PC-3 (cell line): ENCODE measurements around the gene CSMD2. TPM values are rescaled to one million over a fixed set of nuclear protein-coding genes. Genes with fewer than 3 reads are reported as not detected.

Experiments used
- ATAC-seq: fragments of 200-7000 bp; cut with Tn5 transposase; 2 replicates; pipeline ENCODE4 v1.9.1; 2020; ENCODE audit warnings: mild to moderate bottlenecking, moderate library complexity
- BruUV-seq: library from RNA; stranded (reverse); fragments of 400-500 nt; replicated peaks from 2 replicates; lab custom pipeline; 2021; lab: Mats Ljungman, UMichigan
- CTCF ChIA-PET: fragments of 300-600 bp; sonication (Branson Sonifier 250); formaldehyde crosslinking; loops from one replicate; lab custom pipeline; 2022; ENCODE audit warnings: antibody characterized with exemption; lab: Charles Lee
- POLR2A ChIA-PET: fragments of 300-600 bp; sonication (Branson Sonifier 250); formaldehyde crosslinking; loops from one replicate; lab custom pipeline; 2022; ENCODE audit warnings: antibody characterized with exemption; ENCODE audit not compliant: unreplicated experiment; lab: Charles Lee
- DNase-seq: peaks from one replicate; pipeline ENCODE4 v3.0.0-alpha.2; 2015
- H2AFZ ChIP-seq: fragments of 300-600 bp; sonication (generic); 2 replicates; pipeline ENCODE4 v1.6.0; 2016; ENCODE audit warnings: antibody characterized with exemption, low read length
- H3F3A ChIP-seq: fragments of 300-600 bp; sonication (generic); one replicate; pipeline ENCODE4 v1.6.0; 2017; ENCODE audit warnings: antibody characterized with exemption, low read length, control low read depth, mild to moderate bottlenecking; ENCODE audit not compliant: unreplicated experiment
- H3K27ac ChIP-seq: fragments of 300-600 bp; sonication (generic); 2 replicates; pipeline ENCODE4 v1.5.1; 2016; ENCODE audit warnings: mild to moderate bottlenecking, low read length
- H3K27me3 ChIP-seq: fragments of 300-600 bp; sonication (generic); 2 replicates; pipeline ENCODE4 v1.6.1; 2016; ENCODE audit warnings: low read length, mixed read lengths
- H3K36me3 ChIP-seq: fragments of 300-600 bp; sonication (generic); 2 replicates; pipeline ENCODE4 v1.6.1; 2016; ENCODE audit warnings: low read depth, mixed run types, low read length, mixed read lengths
- H3K4me1 ChIP-seq: fragments of 300-600 bp; sonication (generic); 2 replicates; pipeline ENCODE4 v1.5.1; 2016; ENCODE audit warnings: low read length; ENCODE audit not compliant: insufficient read depth
- H3K4me2 ChIP-seq: fragments of 300-600 bp; sonication (generic); 2 replicates; pipeline ENCODE4 v1.6.0; 2016; ENCODE audit warnings: low read length
- H3K4me3 ChIP-seq: fragments of 300-600 bp; sonication (generic); 2 replicates; pipeline ENCODE4 v1.5.1; 2016; ENCODE audit warnings: mild to moderate bottlenecking, low read length, mixed read lengths
- H3K79me2 ChIP-seq: fragments of 300-600 bp; sonication (generic); 2 replicates; pipeline ENCODE4 v1.6.1; 2017; ENCODE audit warnings: low read length, mixed read lengths
- H3K9ac ChIP-seq: fragments of 300-600 bp; sonication (generic); 2 replicates; pipeline ENCODE4 v1.6.0; 2016; ENCODE audit warnings: mild to moderate bottlenecking, low read length
- H3K9me2 ChIP-seq: fragments of 300-600 bp; sonication (generic); replicated peaks from 2 replicates; pipeline ENCODE4 v1.6.1; 2016; ENCODE audit warnings: mixed run types, low read length, mixed read lengths
- H3K9me3 ChIP-seq: fragments of 300-600 bp; sonication (generic); 2 replicates; pipeline ENCODE4 v1.6.1; 2016; ENCODE audit warnings: low read length, mixed read lengths
- H4K20me1 ChIP-seq: fragments of 300-600 bp; sonication (generic); 2 replicates; pipeline ENCODE4 v1.6.1; 2016; ENCODE audit warnings: low read length, mixed read lengths
- EZH2 ChIP-seq: fragments of 300-600 bp; sonication (generic); IDR thresholded peaks from one replicate; pipeline ENCODE4 v1.6.1; 2017; ENCODE audit warnings: antibody characterized with exemption, mild to moderate bottlenecking, low read length; ENCODE audit not compliant: unreplicated experiment
- EZH2phosphoT487 ChIP-seq: fragments of 300-600 bp; sonication (generic); IDR thresholded peaks from 2 replicates; pipeline ENCODE4 v1.6.1; 2018; ENCODE audit warnings: mild to moderate bottlenecking, antibody characterized with exemption, low read length, borderline replicate concordance
- intact Hi-C: fragments of 100-400 bp; cut with micrococcal nuclease; formaldehyde crosslinking; loops from 2 replicates; pipeline ENCODE4 v1.9.0; 2023
- total RNA-seq: library from RNA; depleted of rRNA; stranded (reverse); fragments of >200 nt; gene quantifications from 2 replicates; pipeline ENCODE4 v1.2.3, GENCODE V29; 2014
- TF ChIP-seq, protein P1 (sequence below): fragments of 300-600 bp; sonication (generic); conservative IDR thresholded peaks from 2 replicates; pipeline ENCODE4 v1.5.1; 2017; ENCODE audit warnings: antibody characterized with exemption, low read depth, mild to moderate bottlenecking, low read length

The CSMD2 gene
- total RNA-seq, 1 experiment from 2014 or later, result not detected

- no peaks in the 10 kb centered on the region for H3K79me2 ChIP-seq
- ChIA-PET CTCF (no interaction called here), POLR2A (no interaction called here)
- intact Hi-C loops, result no loop called here
- H3K9ac ChIP-seq, result no peak overlapping the region
- no peaks in the 10 kb centered on the region for H3F3A ChIP-seq
- DNase-seq, result no peak
- no peak for TF ChIP-seq EZH2phosphoT487
- TF ChIP-seq EZH2, result no peak
- TF ChIP-seq, protein P1, sequence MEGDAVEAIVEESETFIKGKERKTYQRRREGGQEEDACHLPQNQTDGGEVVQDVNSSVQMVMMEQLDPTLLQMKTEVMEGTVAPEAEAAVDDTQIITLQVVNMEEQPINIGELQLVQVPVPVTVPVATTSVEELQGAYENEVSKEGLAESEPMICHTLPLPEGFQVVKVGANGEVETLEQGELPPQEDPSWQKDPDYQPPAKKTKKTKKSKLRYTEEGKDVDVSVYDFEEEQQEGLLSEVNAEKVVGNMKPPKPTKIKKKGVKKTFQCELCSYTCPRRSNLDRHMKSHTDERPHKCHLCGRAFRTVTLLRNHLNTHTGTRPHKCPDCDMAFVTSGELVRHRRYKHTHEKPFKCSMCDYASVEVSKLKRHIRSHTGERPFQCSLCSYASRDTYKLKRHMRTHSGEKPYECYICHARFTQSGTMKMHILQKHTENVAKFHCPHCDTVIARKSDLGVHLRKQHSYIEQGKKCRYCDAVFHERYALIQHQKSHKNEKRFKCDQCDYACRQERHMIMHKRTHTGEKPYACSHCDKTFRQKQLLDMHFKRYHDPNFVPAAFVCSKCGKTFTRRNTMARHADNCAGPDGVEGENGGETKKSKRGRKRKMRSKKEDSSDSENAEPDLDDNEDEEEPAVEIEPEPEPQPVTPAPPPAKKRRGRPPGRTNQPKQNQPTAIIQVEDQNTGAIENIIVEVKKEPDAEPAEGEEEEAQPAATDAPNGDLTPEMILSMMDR, result no peak
- no peaks in the 10 kb centered on the region for H3K27me3 ChIP-seq
- no peaks in the 10 kb centered on the region for H3K9me2 ChIP-seq
- no peak overlapping the region for H3K4me2 ChIP-seq
- no peak overlapping the region for H3K4me3 ChIP-seq
- H3K4me1 ChIP-seq, result no peaks in the 10 kb centered on the region
- no peak for ATAC-seq
- no peaks in the 10 kb centered on the region for H4K20me1 ChIP-seq
- H3K27ac ChIP-seq, result no peak overlapping the region
- no TSS peak for BruUV-seq
- no peaks in the 10 kb centered on the region for H3K36me3 ChIP-seq
- H3K9me3 ChIP-seq, result no peaks in the 10 kb centered on the region
- no peak overlapping the region for H2AFZ ChIP-seq
These were observed 320.9 kb downstream of the CSMD2 start for GRCh38 chr1:33844166-33844565.

- Histone ChIP-seq H3K4me3 (no peak overlapping the region), H4K20me1 (no peaks in the 10 kb centered on the region), H3K4me2 (no peak overlapping the region), H3K79me2 (no peaks in the 10 kb centered on the region), H3K9me3 (no peaks in the 10 kb centered on the region), H3K9ac (no peak overlapping the region), H3K4me1 (no peaks in the 10 kb centered on the region), H3K9me2 (no peaks in the 10 kb centered on the region), H3K36me3 (no peaks in the 10 kb centered on the region), H3K27me3 (no peaks in the 10 kb centered on the region), H3F3A (no peaks in the 10 kb centered on the region), H3K27ac (no peak overlapping the region), H2AFZ (no peak overlapping the region)
- TF ChIP-seq, protein P1, result no peak
- TF ChIP-seq EZH2, result no peak
- no peak for TF ChIP-seq EZH2phosphoT487
- POLR2A ChIA-PET, result no interaction called here
- no peak for ATAC-seq
- BruUV-seq, result no TSS peak
- intact Hi-C loops, result no loop called here
- DNase-seq, result no peak
- CTCF ChIA-PET, result no interaction called here
These were observed 322.7 kb downstream of the CSMD2 start for GRCh38 chr1:33842348-33842747.

- ChIA-PET CTCF (no interaction called here), POLR2A (no interaction called here)
- TF ChIP-seq, protein P1, result no peak
- TF ChIP-seq EZH2 (no peak), EZH2phosphoT487 (no peak)
- H3K4me3 ChIP-seq, result no peak overlapping the region
- intact Hi-C loops, result no loop called here
- H3K4me1 ChIP-seq, result no peaks in the 10 kb centered on the region
- H3K27ac ChIP-seq, result no peak overlapping the region
- H2AFZ ChIP-seq, result no peak overlapping the region
- ATAC-seq (no peak), DNase-seq (no peak)
- no peaks in the 10 kb centered on the region for H3K27me3 ChIP-seq
- H3K9me2 ChIP-seq, result no peaks in the 10 kb centered on the region
- no peaks in the 10 kb centered on the region for H3F3A ChIP-seq
- H3K36me3 ChIP-seq, result no peaks in the 10 kb centered on the region
- no peaks in the 10 kb centered on the region for H3K79me2 ChIP-seq
- no peaks in the 10 kb centered on the region for H3K9me3 ChIP-seq
- BruUV-seq, result no TSS peak
- no peaks in the 10 kb centered on the region for H4K20me1 ChIP-seq
- no peak overlapping the region for H3K9ac ChIP-seq
- H3K4me2 ChIP-seq, result no peak overlapping the region
These were observed 323.5 kb downstream of the CSMD2 start for GRCh38 chr1:33841494-33841893.
